HCT116 (cell line): Measurements from ENCODE around the gene RPL26. TPM values are rescaled to one million over a fixed set of nuclear protein-coding genes. Genes with fewer than 3 reads are reported as not detected.
"Not testable (repeated sequence)": the region's sequence is repeated elsewhere in the genome, so short reads cannot be mapped to it uniquely, and the experiment has no call there.

ENCODE experiments used
- ATAC-seq: fragments of 200-7000 bp; cut with Tn5 transposase; 2 replicates; pipeline ENCODE4 v1.9.1; 2020; ENCODE audit warnings: mild to moderate bottlenecking, moderate library complexity
- BruUV-seq: library from RNA; stranded (reverse); fragments of 400-500 nt; replicated peaks from 2 replicates; lab custom pipeline; 2021; lab: Mats Ljungman, UMichigan
- CTCF ChIA-PET: fragments of 300-600 bp; sonication (Branson Sonifier 250); formaldehyde crosslinking; loops from one replicate; lab custom pipeline; 2021; ENCODE audit warnings: antibody characterized with exemption; lab: Charles Lee
- POLR2A ChIA-PET: fragments of 300-600, 350-600 bp; sonication (Branson Sonifier 250); formaldehyde crosslinking; loops from one replicate; lab custom pipeline; 2021; ENCODE audit warnings: antibody characterized with exemption; lab: Charles Lee
- RAD21 ChIA-PET, 2 experiments: fragments of 300-600 bp; sonication (Branson Sonifier 250); formaldehyde crosslinking; loops; one replicate each; lab custom pipeline; 2023; ENCODE audit warnings: low total read pairs in 2 of 2; ENCODE audit not compliant: uncharacterized antibody in 2 of 2, unreplicated experiment in 2 of 2, low non-redundant PET in 1 of 2; lab: Charles Lee
- DNase-seq: peaks from one replicate; pipeline ENCODE4 v3.0.0-alpha.2; 2010; ENCODE audit warnings: low read depth, low spot score
- H2AFZ ChIP-seq: fragments of 200-600 bp; shearing (Covaris generic), sonication (generic); 2 replicates; pipeline ENCODE4 v1.6.1; 2017; ENCODE audit warnings: low read depth, mixed run types, mixed read lengths, antibody characterized with exemption, low read length; ENCODE audit not compliant: poor library complexity, severe bottlenecking
- H3K27ac ChIP-seq: 2 replicates; pipeline ENCODE4 v1.5.1; 2012; ENCODE audit warnings: low read depth, low read length
- H3K27me3 ChIP-seq: fragments of 200-600 bp; sonication (generic); 2 replicates; pipeline ENCODE4 v1.6.1; 2016; ENCODE audit warnings: mixed run types, low read length, mixed read lengths; ENCODE audit not compliant: insufficient read depth
- H3K36me3 ChIP-seq, 2 experiments: fragments of 200-500 bp in 1 of 2; fragments of 200-600 bp in 1 of 2; sonication (Bioruptor generic) in 1 of 2; sonication (generic) in 1 of 2; 2 replicates each; pipeline versions ENCODE4 v1.5.1 to v1.6.1; 2014 to 2016; ENCODE audit warnings: low read length in 2 of 2, inconsistent platforms in 1 of 2, mixed read lengths in 1 of 2, mixed run types in 1 of 2; ENCODE audit not compliant: insufficient read depth in 2 of 2, control insufficient read depth in 1 of 2
- H3K4me1 ChIP-seq, 2 experiments: fragments of 200-600 bp in 1 of 2; sonication (generic) in 1 of 2; 2 replicates each; pipeline versions ENCODE4 v1.5.1 to v1.6.1; 2012 to 2017; ENCODE audit warnings: low read length in 2 of 2, inconsistent platforms in 1 of 2, mild to moderate bottlenecking in 1 of 2, mixed read lengths in 1 of 2, mixed run types in 1 of 2, moderate library complexity in 1 of 2; ENCODE audit not compliant: insufficient read depth in 2 of 2, control insufficient read depth in 1 of 2
- H3K4me2 ChIP-seq: fragments of 200-600 bp; sonication (generic); 2 replicates; pipeline ENCODE4 v1.6.1; 2017; ENCODE audit warnings: mixed run types, low read length, mixed read lengths
- H3K4me3 ChIP-seq, 2 experiments: fragments of 200-600 bp in 1 of 2; sonication (generic) in 1 of 2; replicated peaks in 1 of 2; 2 replicates each; pipeline ENCODE4 v1.5.1; 2011 to 2016; ENCODE audit warnings: low read length in 2 of 2, control low read depth in 1 of 2, low read depth in 1 of 2, mild to moderate bottlenecking in 1 of 2, mixed read lengths in 1 of 2, mixed run types in 1 of 2
- H3K79me2 ChIP-seq: fragments of 200-600 bp; sonication (generic); 2 replicates; pipeline ENCODE4 v1.6.1; 2017; ENCODE audit warnings: mild to moderate bottlenecking, mixed run types, low read length, moderate library complexity, mixed read lengths; ENCODE audit not compliant: insufficient read depth
- H3K9ac ChIP-seq: fragments of 200-600 bp; sonication (generic); 2 replicates; pipeline ENCODE4 v1.6.1; 2016; ENCODE audit warnings: low read length, mixed read lengths
- H3K9me2 ChIP-seq: fragments of 200-600 bp; sonication (generic), shearing (Covaris generic); 2 replicates; pipeline ENCODE4 v1.6.1; 2017; ENCODE audit warnings: mixed run types, mild to moderate bottlenecking, moderate library complexity; ENCODE audit not compliant: insufficient read depth
- H3K9me3 ChIP-seq, 2 experiments: fragments of 200-500 bp in 1 of 2; fragments of 200-600 bp in 1 of 2; sonication (Bioruptor generic) in 1 of 2; sonication (generic) in 1 of 2; 2 replicates each; pipeline ENCODE4 v1.6.1; 2014 to 2017; ENCODE audit warnings: low read length in 2 of 2, mixed read lengths in 2 of 2, inconsistent platforms in 1 of 2, low read depth in 1 of 2, mild to moderate bottlenecking in 1 of 2, mixed run types in 1 of 2, moderate library complexity in 1 of 2; ENCODE audit not compliant: control insufficient read depth in 1 of 2, insufficient read depth in 1 of 2
- H4K20me1 ChIP-seq: fragments of 200-600 bp; sonication (generic), shearing (Covaris generic); 2 replicates; pipeline ENCODE4 v1.6.1; 2017; ENCODE audit warnings: mixed run types, mild to moderate bottlenecking, moderate library complexity; ENCODE audit not compliant: insufficient read depth
- CBX3 ChIP-seq: IDR thresholded peaks from 2 replicates; pipeline ENCODE4 v1.6.1; 2012; ENCODE audit warnings: low read depth
- CEBPB ChIP-seq: IDR thresholded peaks from 2 replicates; pipeline ENCODE4 v1.6.1; 2012; ENCODE audit warnings: low read depth
- ELF1 ChIP-seq: IDR thresholded peaks from 2 replicates; pipeline ENCODE4 v1.6.1; 2012; ENCODE audit warnings: low read depth, borderline replicate concordance
- FOSL1 ChIP-seq: IDR thresholded peaks from 2 replicates; pipeline ENCODE4 v1.6.1; 2012; ENCODE audit warnings: low read depth
- JUND ChIP-seq: IDR thresholded peaks from 2 replicates; pipeline ENCODE4 v1.6.1; 2012
- SIN3A ChIP-seq: IDR thresholded peaks from 2 replicates; pipeline ENCODE4 v1.6.1; 2012; ENCODE audit warnings: low read depth
- ZFX ChIP-seq: fragments of 450-650 bp; IDR thresholded peaks from 2 replicates; pipeline ENCODE4 v1.6.1; 2017
- intact Hi-C: fragments of 100-400 bp; cut with micrococcal nuclease; formaldehyde crosslinking; loops from 2 replicates; pipeline ENCODE4 v1.10.0; 2022
- total RNA-seq: library from RNA; stranded (reverse); gene quantifications from one replicate; pipeline ENCODE4 v1.2.1, GENCODE V29; 2021; ENCODE audit not compliant: unreplicated experiment
- TF ChIP-seq, protein P1 (sequence below): IDR thresholded peaks from 2 replicates; pipeline ENCODE4 v1.6.1; 2012
- TF ChIP-seq, protein P2 (sequence below): IDR thresholded peaks from 2 replicates; pipeline ENCODE4 v1.6.1; 2011; ENCODE audit warnings: mild to moderate bottlenecking, low read length, moderate library complexity; ENCODE audit not compliant: insufficient replicate concordance; ENCODE audit errors: extremely low read depth

RPL26 gene
- total RNA-seq, 1 experiment from 2014 or later, result 2,603 TPM

DNA sequence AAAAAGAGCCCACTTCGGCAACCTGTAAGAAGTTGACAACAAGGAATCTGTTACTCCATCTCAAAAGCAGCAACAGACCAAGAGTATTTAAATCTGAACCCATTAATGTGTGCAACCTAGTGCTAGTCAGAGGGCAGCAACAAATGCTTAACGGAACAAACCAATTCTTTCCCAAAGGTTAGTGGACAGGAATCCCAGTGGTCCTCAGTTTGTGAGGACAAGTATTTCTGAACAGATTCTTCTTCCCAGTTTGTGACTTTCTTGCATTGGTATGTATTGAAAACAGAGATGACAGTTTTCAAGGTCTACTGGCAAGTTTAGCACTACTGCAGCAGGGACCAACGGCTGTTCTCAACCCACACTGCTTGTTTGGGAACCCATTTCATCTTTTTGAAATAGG lies 2.9 kb downstream of the RPL26 start:
- peak overlapping the region; percentile 96; the same call in 1 of the 2 replicates for H3K27ac ChIP-seq
- TF ChIP-seq, protein P1, sequence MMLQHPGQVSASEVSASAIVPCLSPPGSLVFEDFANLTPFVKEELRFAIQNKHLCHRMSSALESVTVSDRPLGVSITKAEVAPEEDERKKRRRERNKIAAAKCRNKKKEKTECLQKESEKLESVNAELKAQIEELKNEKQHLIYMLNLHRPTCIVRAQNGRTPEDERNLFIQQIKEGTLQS, result no peak
- no peak for TF ChIP-seq CBX3
- no peak for TF ChIP-seq JUND
- TF ChIP-seq, protein P2, sequence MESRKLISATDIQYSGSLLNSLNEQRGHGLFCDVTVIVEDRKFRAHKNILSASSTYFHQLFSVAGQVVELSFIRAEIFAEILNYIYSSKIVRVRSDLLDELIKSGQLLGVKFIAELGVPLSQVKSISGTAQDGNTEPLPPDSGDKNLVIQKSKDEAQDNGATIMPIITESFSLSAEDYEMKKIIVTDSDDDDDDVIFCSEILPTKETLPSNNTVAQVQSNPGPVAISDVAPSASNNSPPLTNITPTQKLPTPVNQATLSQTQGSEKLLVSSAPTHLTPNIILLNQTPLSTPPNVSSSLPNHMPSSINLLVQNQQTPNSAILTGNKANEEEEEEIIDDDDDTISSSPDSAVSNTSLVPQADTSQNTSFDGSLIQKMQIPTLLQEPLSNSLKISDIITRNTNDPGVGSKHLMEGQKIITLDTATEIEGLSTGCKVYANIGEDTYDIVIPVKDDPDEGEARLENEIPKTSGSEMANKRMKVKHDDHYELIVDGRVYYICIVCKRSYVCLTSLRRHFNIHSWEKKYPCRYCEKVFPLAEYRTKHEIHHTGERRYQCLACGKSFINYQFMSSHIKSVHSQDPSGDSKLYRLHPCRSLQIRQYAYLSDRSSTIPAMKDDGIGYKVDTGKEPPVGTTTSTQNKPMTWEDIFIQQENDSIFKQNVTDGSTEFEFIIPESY, result no peak
- TF ChIP-seq CEBPB, result no peak
- TF ChIP-seq FOSL1, result no peak
- TF ChIP-seq SIN3A, result no peak
- no peak for TF ChIP-seq ELF1
- no peak for TF ChIP-seq ZFX
- TF ChIP-seq, all 23 proteins: peak for 0
- Histone ChIP-seq H3K9ac (peak overlapping the region; percentile 93), H3K9me3 (no peaks in the 10 kb centered on the region), H3K9me2 (no peaks in the 10 kb centered on the region), H3K79me2 (peaks cover 56% of the 10 kb centered on the region), H3K4me2 (peak overlapping the region; percentile 85), H4K20me1 (peaks cover 29% of the 10 kb centered on the region; the same call in 1 of the 2 replicates), H2AFZ (no peak overlapping the region), H3K36me3 (peaks cover 38 to 54% of the 10 kb centered on the region in 2 experiments), H3K4me3 (no peak overlapping the region), H3K27me3 (no peaks in the 10 kb centered on the region), H3K4me1 (peaks cover 30 to 60% of the 10 kb centered on the region in 2 experiments)
- ChIA-PET RAD21 (no interaction called here), CTCF (no interaction called here), POLR2A (no interaction called here)
- intact Hi-C loops, result loop anchor here (5.0 to 10.0 kb wide), 3 partner anchors 255 to 515 kb away; partner anchors contain the start of gene HES7
- ATAC-seq, result no peak
- no peak for DNase-seq
- BruUV-seq, result no TSS peak

DNA sequence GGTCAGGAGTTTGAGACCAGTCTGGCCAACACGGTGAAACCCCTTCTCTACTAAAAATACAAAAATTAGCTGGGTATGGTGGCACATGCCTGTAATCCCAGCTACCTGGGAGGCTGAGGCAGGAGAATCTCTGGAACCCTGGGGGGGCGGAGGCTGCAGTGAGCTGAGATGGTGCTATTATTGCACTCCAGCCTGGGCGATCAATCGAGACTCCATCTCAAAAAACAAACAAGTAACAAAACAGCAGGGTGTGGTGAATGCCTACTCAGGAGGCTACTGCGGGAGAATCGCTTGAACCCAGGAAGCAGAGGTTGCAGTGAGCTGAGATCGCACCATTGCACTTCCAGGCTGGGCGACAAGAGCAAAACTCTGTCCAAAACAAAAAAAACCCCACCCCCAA lies 4.9 kb downstream of the RPL26 start:
- H2AFZ ChIP-seq, CTCF ChIA-PET, ATAC-seq, H3K27me3 ChIP-seq, H3K9me3 ChIP-seq, BruUV-seq, H3K9me2 ChIP-seq, H3K4me3 ChIP-seq, POLR2A ChIA-PET, RAD21 ChIA-PET, DNase-seq, H3K4me2 ChIP-seq: not testable (repeated sequence)
- Histone ChIP-seq H4K20me1 (peaks cover 29% of the 10 kb centered on the region; the same call in 1 of the 2 replicates), H3K9ac (0 out of 2 replicates have a peak overlapping the region, but pooled peaks have one; percentile 1), H3K4me1 (peaks cover 24 to 52% of the 10 kb centered on the region in 2 experiments; a peak in 3 of 4 replicates), H3K79me2 (peaks cover 51% of the 10 kb centered on the region), H3K36me3 (peaks cover 38 to 54% of the 10 kb centered on the region in 2 experiments), H3K27ac (peak overlapping the region; percentile 80; the same call in 1 of the 2 replicates)
- intact Hi-C loops, result loop anchor here (10.0 kb wide), 1 partner anchor 153 kb away; no protein-coding TSS in a partner anchor
